ENCODE data around the gene MIDN. TPM values are rescaled to one million over a fixed set of nuclear protein-coding genes. Genes with fewer than 3 reads are reported as not detected.

Gene MIDN
- total RNA-seq, 1 experiment from 2014 or later, result 15.6 TPM

DNA sequence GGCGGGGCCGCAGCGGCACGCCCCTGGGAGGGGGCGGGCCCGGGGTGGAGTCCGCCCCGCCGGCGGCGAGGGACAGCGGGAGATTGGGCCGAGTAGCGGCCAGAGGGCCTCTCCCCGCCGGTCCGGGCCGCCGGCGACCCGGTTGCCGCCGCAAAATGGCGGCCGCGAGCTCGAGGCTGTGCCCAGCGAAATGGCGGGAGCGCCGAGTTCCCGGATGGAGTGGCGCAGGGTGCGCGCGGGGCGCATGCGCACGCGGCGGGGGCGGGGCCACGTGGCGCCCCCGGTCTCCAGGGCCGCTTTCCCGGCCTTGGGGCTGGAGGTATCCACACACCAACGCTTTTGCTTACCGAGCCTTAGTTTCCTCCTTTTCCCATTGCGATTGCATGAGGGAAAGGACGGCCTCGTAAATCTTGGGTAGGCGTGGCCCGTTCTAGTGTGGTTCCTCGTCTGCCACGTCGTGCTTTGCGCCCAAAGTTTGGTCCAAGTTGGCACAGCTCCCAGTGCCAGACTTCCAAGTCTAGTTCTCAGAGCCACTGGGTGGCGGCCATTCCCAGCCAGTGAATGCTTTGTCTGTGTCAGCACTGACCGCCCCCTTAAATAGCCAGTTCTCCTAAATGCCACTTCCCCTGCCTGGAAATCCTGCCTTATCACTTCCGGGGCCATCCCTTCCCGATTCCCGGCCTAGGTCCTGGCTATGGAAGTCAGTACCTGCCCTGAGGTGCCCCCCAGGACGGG lies 21.3 kb downstream of the MIDN start:
- peak; percentile 88 for DNase-seq (ENCODE audit: low read depth)

GRCh38 chr19:1270213-1270853 lies 21.9 kb downstream of the MIDN start:
- DNase-seq (ENCODE audit: low read depth), result no peak

DNA sequence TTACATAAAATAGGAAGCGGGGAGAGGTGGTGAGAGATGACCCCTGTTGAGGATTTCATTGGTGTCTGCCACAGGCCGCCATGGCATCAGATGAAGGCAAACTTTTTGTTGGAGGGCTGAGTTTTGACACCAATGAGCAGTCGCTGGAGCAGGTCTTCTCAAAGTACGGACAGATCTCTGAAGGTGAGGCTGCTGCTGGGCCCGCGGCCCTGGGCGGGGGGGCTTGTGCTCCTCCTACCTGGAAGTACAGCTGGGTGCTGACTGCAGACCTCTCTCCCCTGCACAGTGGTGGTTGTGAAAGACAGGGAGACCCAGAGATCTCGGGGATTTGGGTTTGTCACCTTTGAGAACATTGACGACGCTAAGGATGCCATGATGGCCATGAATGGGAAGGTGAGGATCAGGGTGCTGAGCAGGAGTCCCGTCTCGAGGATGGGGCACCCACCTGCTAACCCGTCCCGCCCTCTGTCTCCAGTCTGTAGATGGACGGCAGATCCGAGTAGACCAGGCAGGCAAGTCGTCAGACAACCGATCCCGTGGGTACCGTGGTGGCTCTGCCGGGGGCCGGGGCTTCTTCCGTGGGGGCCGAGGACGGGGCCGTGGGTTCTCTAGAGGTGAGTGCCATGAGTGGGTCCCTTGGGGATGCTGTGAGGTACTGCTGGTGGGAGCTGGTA lies 22.6 kb downstream of the MIDN start:
- DNase-seq (ENCODE audit: low read depth), result no peak

DNA sequence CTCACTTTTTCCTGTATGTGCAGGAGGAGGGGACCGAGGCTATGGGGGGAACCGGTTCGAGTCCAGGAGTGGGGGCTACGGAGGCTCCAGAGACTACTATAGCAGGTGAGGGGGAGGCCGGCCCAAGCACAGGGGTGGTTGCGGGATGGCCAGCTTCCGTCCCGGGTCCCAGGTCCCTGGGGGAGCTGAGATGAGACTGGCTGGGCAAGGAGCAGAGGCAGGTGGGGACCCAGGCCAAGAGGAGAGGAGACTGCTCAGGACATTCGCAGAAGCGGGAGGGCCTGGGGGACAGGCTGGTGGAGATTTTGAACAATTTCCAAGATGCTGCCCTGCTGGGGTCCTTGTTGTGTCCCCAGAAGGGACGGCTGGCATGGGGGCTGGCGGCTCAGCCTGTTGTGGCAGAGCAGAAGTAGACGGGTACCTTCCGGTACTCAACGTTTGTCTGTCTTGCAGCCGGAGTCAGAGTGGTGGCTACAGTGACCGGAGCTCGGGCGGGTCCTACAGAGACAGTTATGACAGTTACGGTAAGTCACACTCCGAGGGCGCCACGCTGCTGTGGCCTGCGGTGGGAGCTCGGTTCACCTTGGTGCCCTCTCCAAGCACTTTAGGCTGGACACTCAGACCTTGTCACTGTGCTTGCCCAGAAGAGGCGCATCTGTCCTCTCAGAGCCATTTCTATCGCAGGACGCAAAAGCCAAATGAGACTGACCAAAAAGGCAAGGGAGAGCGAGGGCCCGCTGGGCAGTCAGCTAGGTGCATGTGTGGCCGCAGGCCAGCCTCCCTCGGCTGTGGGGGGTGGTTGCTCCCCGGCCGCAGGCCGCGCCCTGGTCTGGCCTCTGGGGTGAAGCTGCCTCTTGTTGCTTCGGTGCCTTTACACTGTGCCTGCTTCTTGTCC lies 23.4 kb downstream of the MIDN start:
- no peak for DNase-seq (ENCODE audit: low read depth)

- DNase-seq (ENCODE audit: low read depth), result no peak
Observed at GRCh38 chr19:1272423-1273262, 24.3 kb downstream of the MIDN start.

- DNase-seq (ENCODE audit: low read depth), result no peak
Observed at GRCh38 chr19:1273263-1274041, 25.1 kb downstream of the MIDN start.

- DNase-seq (ENCODE audit: low read depth), result no peak
Observed at GRCh38 chr19:1274081-1274851, 25.9 kb downstream of the MIDN start.

GRCh38 chr19:1274852-1275259 lies 26.5 kb downstream of the MIDN start:
- DNase-seq (ENCODE audit: low read depth), result no peak

GRCh38 chr19:1275260-1275975 lies 27.0 kb downstream of the MIDN start, which contains the start of gene FAM174C:
Gene FAM174C (plus strand): TSS chr19:1275530. CDS start chr19:1275550, 20 bp downstream.
- DNase-seq (ENCODE audit: low read depth), result peak; percentile 97

- DNase-seq (ENCODE audit: low read depth), result no peak
Observed at GRCh38 chr19:1275976-1276627, 27.7 kb downstream of the MIDN start.

GRCh38 chr19:1276628-1277022 lies 28.2 kb downstream of the MIDN start:
- DNase-seq (ENCODE audit: low read depth), result no peak

DNA sequence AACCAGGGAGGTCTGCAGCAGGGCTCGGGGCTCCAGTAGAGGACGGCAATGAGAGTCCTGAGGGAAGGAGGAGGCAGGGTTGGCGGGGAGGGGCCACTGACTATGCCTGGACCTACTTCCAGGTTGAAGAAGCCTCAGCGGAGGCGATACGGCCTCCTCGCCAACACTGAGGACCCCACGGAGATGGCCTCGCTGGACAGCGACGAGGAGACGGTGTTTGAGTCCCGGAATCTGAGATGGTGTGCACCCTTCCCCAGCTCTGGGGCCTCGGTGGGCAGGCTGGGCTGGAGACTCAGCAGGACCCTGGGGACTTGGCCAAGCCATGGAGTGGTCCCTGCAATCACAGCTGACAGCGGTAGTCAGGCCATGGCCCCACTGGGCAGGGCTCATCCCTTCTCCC lies 28.7 kb downstream of the MIDN start:
- no peak for DNase-seq (ENCODE audit: low read depth)

DNA sequence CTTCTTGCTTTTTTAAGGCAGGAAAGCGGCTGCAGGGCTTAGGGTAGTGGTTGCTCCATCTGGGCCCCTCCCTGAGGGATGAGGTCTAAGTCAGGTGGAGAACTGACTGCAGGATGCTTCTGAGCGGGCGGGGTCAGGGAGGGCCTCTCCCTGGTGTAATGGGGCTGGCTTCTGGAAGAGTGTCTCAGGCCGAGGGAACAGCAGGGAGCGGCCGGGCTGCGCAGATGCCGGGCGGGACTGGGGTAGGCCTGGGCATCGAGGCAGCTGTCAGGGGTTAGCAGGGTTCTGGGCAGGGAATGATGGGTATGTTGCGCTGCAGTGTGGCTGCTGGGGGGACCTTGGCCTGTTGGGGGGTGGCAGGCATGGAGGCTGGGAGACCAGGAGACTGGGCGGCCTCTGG lies 29.7 kb downstream of the MIDN start:
- DNase-seq (ENCODE audit: low read depth), result no peak

DNA sequence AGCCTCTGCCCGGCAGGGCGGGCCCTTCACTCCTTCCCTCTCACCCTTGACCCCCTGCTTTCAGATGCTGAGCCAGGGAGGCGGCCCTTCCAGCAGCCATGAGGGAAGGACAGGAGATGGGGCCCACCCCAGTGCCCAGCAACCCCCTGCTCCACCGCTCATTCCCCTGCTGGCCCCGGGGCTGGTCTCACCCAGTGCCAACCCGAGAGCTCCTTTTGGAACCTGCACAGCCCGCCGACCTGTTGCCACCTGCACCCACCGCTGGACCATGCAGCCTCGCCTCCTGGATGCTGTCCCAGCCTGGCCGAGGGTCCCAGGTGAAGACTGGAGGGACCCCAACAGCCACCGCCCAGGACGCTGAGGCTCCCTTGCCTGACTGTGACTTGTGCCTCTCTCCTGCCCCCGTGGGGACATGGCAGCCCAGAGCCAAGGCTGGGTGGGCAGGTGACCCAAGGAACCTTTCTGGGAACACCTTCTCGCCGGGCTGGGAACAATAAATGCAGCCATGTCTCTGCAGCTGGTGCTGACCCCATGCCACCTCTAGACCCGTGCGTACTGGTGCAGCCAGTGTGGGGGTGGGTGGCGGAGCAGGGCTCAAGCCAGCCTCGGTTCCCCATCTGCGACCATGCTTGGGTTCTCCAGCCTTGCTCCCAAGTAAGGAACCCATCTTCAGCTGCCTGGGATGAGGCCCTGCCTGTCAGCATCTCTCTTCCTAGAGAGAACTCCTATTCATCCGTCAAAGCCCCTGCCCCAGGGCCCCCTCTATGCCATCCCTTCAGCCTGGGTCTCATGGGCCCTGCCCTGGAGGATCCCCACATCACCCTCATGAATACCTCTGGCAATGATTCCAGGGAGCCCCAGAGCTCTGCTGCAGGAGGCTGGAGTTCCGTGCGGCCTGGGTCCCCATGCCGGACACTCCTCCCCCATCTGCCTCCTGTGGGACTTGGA lies 30.6 kb downstream of the MIDN start:
- no peak for DNase-seq (ENCODE audit: low read depth)

DNA sequence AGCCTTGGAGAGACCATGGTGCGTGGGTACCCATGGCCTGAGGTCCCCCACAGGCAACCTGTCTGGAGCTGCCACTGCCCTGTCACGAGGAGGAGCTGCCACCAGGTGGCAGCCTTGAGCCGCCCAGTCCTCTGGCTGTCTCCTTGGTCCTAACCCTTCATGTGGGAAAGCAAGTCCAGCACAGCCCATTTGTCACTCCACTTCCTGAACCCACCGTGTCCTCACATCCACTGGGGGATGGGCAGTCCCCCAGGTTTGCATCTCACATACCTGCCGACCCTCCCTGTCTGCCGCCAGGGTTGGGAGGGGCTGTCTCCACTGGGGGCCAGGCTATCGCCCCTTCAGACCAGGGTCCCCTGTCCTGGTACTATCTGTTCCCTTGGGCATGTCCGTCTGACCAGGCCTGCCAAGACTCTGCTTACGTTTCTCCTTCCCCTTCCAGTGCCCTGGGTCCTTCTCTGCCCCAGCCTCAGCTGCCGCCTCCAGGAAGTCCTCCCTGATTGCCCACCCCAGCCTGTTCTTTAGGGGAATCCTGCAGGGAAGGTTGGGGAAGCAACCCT lies 31.5 kb downstream of the MIDN start:
- peak; percentile 72 for DNase-seq (ENCODE audit: low read depth)
